HG02981 (cell line): Measurements from ENCODE around the gene SCIMP.
"Not testable (repeated sequence)": the region's sequence is repeated elsewhere in the genome, so short reads cannot be mapped to it uniquely, and the experiment has no call there.

Source experiments
- ATAC-seq: cut with Tn5 transposase; IDR thresholded peaks from one replicate; pipeline ENCODE4 v1.9.1; 2021; ENCODE audit warnings: mild to moderate bottlenecking, moderate library complexity; ENCODE audit not compliant: unreplicated experiment

Gene SCIMP

GRCh38 chr17:5191541-5192417, 42.9 kb downstream of the SCIMP start, which contains the start of gene ZNF594:
Gene ZNF594 (minus strand): TSS chr17:5191868. CDS start chr17:5184256, 7,612 bp downstream.
- peak; percentile 95 for ATAC-seq

GRCh38 chr17:5184288-5184687, 50.4 kb downstream of the SCIMP start:
- ATAC-seq = no peak

- ATAC-seq = no peak
Measured at GRCh38 chr17:5183410-5183793, 51.3 kb downstream of the SCIMP start.

GRCh38 chr17:5182597-5183409, 51.9 kb downstream of the SCIMP start:
- no peak for ATAC-seq

GRCh38 chr17:5181509-5182305, 53.0 kb downstream of the SCIMP start:
- ATAC-seq = no peak

GRCh38 chr17:5179003-5179402, 55.7 kb downstream of the SCIMP start:
- ATAC-seq = no peak

- ATAC-seq = not testable (repeated sequence)
Measured at GRCh38 chr17:5175027-5175426, 59.6 kb downstream of the SCIMP start.

- not testable (repeated sequence) for ATAC-seq
Measured at GRCh38 chr17:5165791-5166564, 68.7 kb downstream of the SCIMP start.

GRCh38 chr17:5164436-5164835, 70.2 kb downstream of the SCIMP start:
- no peak for ATAC-seq

- ATAC-seq = not testable (repeated sequence)
Measured at GRCh38 chr17:5161793-5162192, 72.9 kb downstream of the SCIMP start.

GRCh38 chr17:5160702-5161101, 74.0 kb downstream of the SCIMP start:
- ATAC-seq = not testable (repeated sequence)
